IMR-90 (cell line): ENCODE data around the gene A3GALT2. TPM values are rescaled to one million over a fixed set of nuclear protein-coding genes. Genes with fewer than 3 reads are reported as not detected.

ENCODE experiments used
- ATAC-seq: fragments of 200-7000 bp; cut with Tn5 transposase; 2 replicates; pipeline ENCODE4 v1.9.1; 2020; ENCODE audit warnings: low read depth, mild to moderate bottlenecking, moderate library complexity
- BruUV-seq: library from RNA; stranded (reverse); fragments of 400-500 nt; replicated peaks from 2 replicates; lab custom pipeline; 2021; lab: Mats Ljungman, UMichigan
- CTCF ChIA-PET: fragments of 300-600 bp; formaldehyde crosslinking; extraction: SDS; loops from one replicate; lab custom pipeline; 2021; ENCODE audit warnings: antibody characterized with exemption; lab: Yijun Ruan, JAX
- POLR2A ChIA-PET: fragments of 300-600 bp; sonication (Branson Sonifier 250); formaldehyde crosslinking; loops from one replicate; lab custom pipeline; 2022; ENCODE audit warnings: antibody characterized with exemption; ENCODE audit not compliant: unreplicated experiment; lab: Charles Lee
- DNase-seq: peaks from one replicate; pipeline ENCODE4 v3.0.0; 2013
- H2AFZ ChIP-seq: replicated peaks from 2 replicates; pipeline ENCODE3; 2013; ENCODE audit warnings: low read length, mild to moderate bottlenecking; ENCODE audit not compliant: poor library complexity
- H2AK5ac ChIP-seq: 2 replicates; pipeline ENCODE4 v1.6.1; 2013; ENCODE audit warnings: low read depth, low read length, inconsistent platforms
- H2AK9ac ChIP-seq: replicated peaks from 2 replicates; pipeline ENCODE3; 2013; ENCODE audit warnings: mild to moderate bottlenecking, low read depth, low read length, moderate library complexity; ENCODE audit not compliant: poor library complexity
- H2BK120ac ChIP-seq: 2 replicates; pipeline ENCODE4 v1.6.1; 2013; ENCODE audit warnings: low read depth, low read length, inconsistent platforms
- H2BK15ac ChIP-seq: 3 replicates; pipeline ENCODE4 v1.6.1; 2013; ENCODE audit warnings: low read depth, low read length, inconsistent platforms
- H2BK20ac ChIP-seq: 2 replicates; pipeline ENCODE4 v1.6.1; 2013; ENCODE audit warnings: low read depth, mild to moderate bottlenecking, inconsistent platforms, low read length, moderate library complexity
- H2BK5ac ChIP-seq: 2 replicates; pipeline ENCODE4 v1.6.1; 2013; ENCODE audit warnings: mild to moderate bottlenecking, low read depth, low read length, inconsistent platforms; ENCODE audit not compliant: poor library complexity, severe bottlenecking
- H3K14ac ChIP-seq: replicated peaks from 2 replicates; pipeline ENCODE4 v1.6.1; 2013; ENCODE audit warnings: low read depth, low read length, inconsistent platforms
- H3K18ac ChIP-seq: 2 replicates; pipeline ENCODE4 v1.6.1; 2013; ENCODE audit warnings: low read depth, low read length, control low read depth
- H3K23ac ChIP-seq: 2 replicates; pipeline ENCODE4 v1.6.1; 2013; ENCODE audit warnings: low read depth, low read length, inconsistent platforms
- H3K27ac ChIP-seq: 2 replicates; pipeline ENCODE4 v1.5.1; 2013; ENCODE audit warnings: mild to moderate bottlenecking, control low read depth, low read length; ENCODE audit not compliant: insufficient read depth
- H3K27me3 ChIP-seq: 2 replicates; pipeline ENCODE4 v1.6.1; 2013; ENCODE audit warnings: low read length; ENCODE audit not compliant: control insufficient read depth, insufficient read depth
- H3K36me3 ChIP-seq: 2 replicates; pipeline ENCODE4 v1.6.1; 2013; ENCODE audit warnings: low read length, mixed read lengths; ENCODE audit not compliant: control insufficient read depth, insufficient read depth
- H3K4ac ChIP-seq: 2 replicates; pipeline ENCODE4 v1.6.1; 2013; ENCODE audit warnings: low read depth, low read length, inconsistent platforms
- H3K4me1 ChIP-seq: 2 replicates; pipeline ENCODE4 v1.6.1; 2013; ENCODE audit warnings: low read length, mixed read lengths; ENCODE audit not compliant: control insufficient read depth, insufficient read depth
- H3K4me2 ChIP-seq: 2 replicates; pipeline ENCODE4 v1.6.1; 2013; ENCODE audit warnings: low read depth, mild to moderate bottlenecking, control low read depth, low read length, moderate library complexity
- H3K4me3 ChIP-seq: 2 replicates; pipeline ENCODE4 v1.5.1; 2013; ENCODE audit warnings: low read depth, mild to moderate bottlenecking, control low read depth, low read length, moderate library complexity; ENCODE audit not compliant: insufficient read depth
- H3K56ac ChIP-seq: 2 replicates; pipeline ENCODE4 v1.6.1; 2013; ENCODE audit warnings: low read length, inconsistent platforms; ENCODE audit not compliant: insufficient read depth; ENCODE audit errors: extremely low read depth
- H3K79me1 ChIP-seq, 2 experiments: 2 replicates each; pipeline ENCODE4 v1.6.1; 2013; ENCODE audit warnings: low read length in 2 of 2, inconsistent platforms in 1 of 2, low read depth in 1 of 2
- H3K9ac ChIP-seq: 2 replicates; pipeline ENCODE4 v1.6.1; 2013; ENCODE audit warnings: low read depth, low read length, control low read depth
- H3K9me1 ChIP-seq: 2 replicates; pipeline ENCODE4 v1.6.1; 2013; ENCODE audit warnings: low read length, inconsistent platforms; ENCODE audit not compliant: insufficient read depth
- H3K9me3 ChIP-seq: 2 replicates; pipeline ENCODE4 v1.6.1; 2013; ENCODE audit warnings: low read length; ENCODE audit not compliant: control insufficient read depth, insufficient read depth
- H4K20me1 ChIP-seq: 2 replicates; pipeline ENCODE4 v1.6.1; 2013; ENCODE audit warnings: low read length, inconsistent platforms; ENCODE audit not compliant: insufficient read depth
- H4K5ac ChIP-seq: 2 replicates; pipeline ENCODE4 v1.6.1; 2013; ENCODE audit warnings: mild to moderate bottlenecking, low read depth, low read length, control low read depth
- H4K8ac ChIP-seq, 2 experiments: 2 replicates each; pipeline ENCODE4 v1.6.1; 2013; ENCODE audit warnings: low read depth in 2 of 2, low read length in 2 of 2, control low read depth in 1 of 2, inconsistent platforms in 1 of 2
- H4K91ac ChIP-seq: 2 replicates; pipeline ENCODE4 v1.6.1; 2013; ENCODE audit warnings: low read depth, low read length, inconsistent platforms; ENCODE audit not compliant: insufficient read depth
- CEBPB ChIP-seq: IDR thresholded peaks from 2 replicates; pipeline ENCODE4 v1.6.1; 2012; ENCODE audit warnings: low read depth, low read length, improper control_type of control experiment
- FOS ChIP-seq: fragments of 150-350 bp; IDR thresholded peaks from 2 replicates; pipeline ENCODE4 v1.6.1; 2016; ENCODE audit warnings: low read depth, low read length
- MAFK ChIP-seq: IDR thresholded peaks from 2 replicates; pipeline ENCODE4 v1.6.1; 2012; ENCODE audit warnings: low read depth, low read length, improper control_type of control experiment
- MAZ ChIP-seq: IDR thresholded peaks from 2 replicates; pipeline ENCODE4 v1.6.1; 2012; ENCODE audit warnings: low read depth, mild to moderate bottlenecking, low read length, improper control_type of control experiment, moderate library complexity, borderline replicate concordance
- MXI1 ChIP-seq: IDR thresholded peaks from 2 replicates; pipeline ENCODE4 v1.6.1; 2012; ENCODE audit warnings: low read depth, mild to moderate bottlenecking, low read length, moderate library complexity, borderline replicate concordance
- NFE2L2 ChIP-seq: fragments of 150-350 bp; IDR thresholded peaks from 2 replicates; pipeline ENCODE4 v1.6.1; 2016; ENCODE audit warnings: low read depth, mild to moderate bottlenecking, low read length
- POLR2A ChIP-seq: IDR thresholded peaks from 2 replicates; pipeline ENCODE4 v1.6.1; 2012; ENCODE audit warnings: mild to moderate bottlenecking, low read depth, low read length
- RAD21 ChIP-seq: IDR thresholded peaks from 2 replicates; pipeline ENCODE4 v1.6.1; 2012; ENCODE audit warnings: low read length, improper control_type of control experiment
- RCOR1 ChIP-seq: IDR thresholded peaks from 2 replicates; pipeline ENCODE4 v1.6.1; 2012; ENCODE audit warnings: mild to moderate bottlenecking, low read length, improper control_type of control experiment; ENCODE audit not compliant: insufficient replicate concordance
- SMC3 ChIP-seq: fragments of 150-350 bp; IDR thresholded peaks from 2 replicates; pipeline ENCODE4 v1.6.1; 2016; ENCODE audit warnings: low read depth, mild to moderate bottlenecking, antibody characterized with exemption, low read length, moderate library complexity
- WGBS, 2 experiments: methylation state at CpG; one replicate each; pipeline versions ENCODE4 v1.1.5 to v1.1.7; 2013; ENCODE audit warnings: missing lambda C conversion rate in 2 of 2; ENCODE audit not compliant: insufficient read length in 1 of 2; ENCODE audit errors: extremely low coverage in 2 of 2; 5-methylcytosine and 5-hydroxymethylcytosine counted together
- dilution Hi-C: fragments of 300-500 bp; cut with HindIII; formaldehyde crosslinking; loops from one replicate; pipeline ENCODE4 v1.14.3; 2018; ENCODE audit warnings: low sequenced_read_pairs; ENCODE audit not compliant: unreplicated experiment
- in situ Hi-C: fragments of 300-500 bp; cut with MboI; formaldehyde crosslinking; loops from 3 replicates; pipeline ENCODE4 v1.14.3; 2019; ENCODE audit warnings: low sequenced_read_pairs, inconsistent platforms, mixed read lengths
- intact Hi-C: fragments of 100-400 bp; cut with micrococcal nuclease; formaldehyde crosslinking; loops from 2 replicates; pipeline ENCODE4 v1.10.0; 2022
- polyA plus RNA-seq, 3 experiments: library from polyadenylated mRNA; depleted of rRNA; stranded (reverse); fragments of >200 nt; gene quantifications; 2 replicates each; pipeline ENCODE4 v1.2.3, GENCODE V29; 2012; ENCODE audit warnings: low replicate concordance in 1 of 3
- total RNA-seq: library from RNA; depleted of rRNA; stranded (reverse); fragments of >200 nt; gene quantifications from 2 replicates; pipeline ENCODE4 v1.2.3, GENCODE V29; 2012
- TF ChIP-seq, protein P1 (sequence below): fragments of 150-350 bp; IDR thresholded peaks from 2 replicates; pipeline ENCODE4 v1.6.1; 2017; ENCODE audit warnings: mild to moderate bottlenecking, antibody characterized with exemption, low read length, low read depth

The A3GALT2 gene
- total and polyA plus RNA-seq, 2 of the 4 experiments (the other 2 are of a cell fraction): not detected

GRCh38 chr1:33358795-33359503 lies 38.1 kb upstream of the A3GALT2 start:
- H3K9me1 ChIP-seq: peaks cover 3% of the 10 kb centered on the region; the same call in 1 of the 2 replicates
- H2BK20ac ChIP-seq: no peak overlapping the region
- dilution Hi-C loops (no loop called here), in situ Hi-C loops (no loop called here), intact Hi-C loops (no loop called here)
- H2BK120ac ChIP-seq: no peak overlapping the region
- H3K18ac ChIP-seq: no peak overlapping the region
- H3K9ac ChIP-seq: no peak overlapping the region
- no peak overlapping the region for H3K4me3 ChIP-seq
- H3K4me2 ChIP-seq: no peak overlapping the region
- POLR2A ChIA-PET: no interaction called here
- H3K9me3 ChIP-seq: no peaks in the 10 kb centered on the region
- peaks cover 8% of the 10 kb centered on the region; the same call in 1 of the 2 replicates for H3K4me1 ChIP-seq
- H3K27me3 ChIP-seq: no peaks in the 10 kb centered on the region
- H2AK5ac ChIP-seq: no peak overlapping the region
- no peak overlapping the region for H3K23ac ChIP-seq
- no peak overlapping the region for H4K91ac ChIP-seq
- no peak overlapping the region for H4K8ac ChIP-seq
- no peak overlapping the region for H3K56ac ChIP-seq
- no peak overlapping the region for H2AK9ac ChIP-seq
- H3K36me3 ChIP-seq: peaks cover 14% of the 10 kb centered on the region
- no peak overlapping the region for H3K27ac ChIP-seq
- H3K4ac ChIP-seq: no peak overlapping the region
- no peak overlapping the region for H2AFZ ChIP-seq
- H3K79me1 ChIP-seq: no peaks in the 10 kb centered on the region
- no peaks in the 10 kb centered on the region for H4K20me1 ChIP-seq
- CTCF ChIA-PET: interaction anchor here (1.0 kb wide), 1 partner anchor 97 kb away, joined by 3 read pairs; no protein-coding TSS in a partner anchor
- ATAC-seq (no peak), DNase-seq (no peak)
- no peak overlapping the region for H2BK15ac ChIP-seq
- no TSS peak for BruUV-seq
- no CpG with 5 or more reads among the region's 3 CpGs for WGBS, 2 experiments
- no peak for TF ChIP-seq CEBPB
- no peak for TF ChIP-seq RAD21
- no peak for TF ChIP-seq POLR2A
- TF ChIP-seq, protein P1, sequence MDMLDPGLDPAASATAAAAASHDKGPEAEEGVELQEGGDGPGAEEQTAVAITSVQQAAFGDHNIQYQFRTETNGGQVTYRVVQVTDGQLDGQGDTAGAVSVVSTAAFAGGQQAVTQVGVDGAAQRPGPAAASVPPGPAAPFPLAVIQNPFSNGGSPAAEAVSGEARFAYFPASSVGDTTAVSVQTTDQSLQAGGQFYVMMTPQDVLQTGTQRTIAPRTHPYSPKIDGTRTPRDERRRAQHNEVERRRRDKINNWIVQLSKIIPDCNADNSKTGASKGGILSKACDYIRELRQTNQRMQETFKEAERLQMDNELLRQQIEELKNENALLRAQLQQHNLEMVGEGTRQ: no peak
- no peak for TF ChIP-seq NFE2L2
- no peak for TF ChIP-seq MXI1
- TF ChIP-seq SMC3: no peak
- no peak for TF ChIP-seq FOS
- no peak for TF ChIP-seq MAZ
- no peak for TF ChIP-seq RCOR1
- no peak for TF ChIP-seq MAFK
- H3K14ac ChIP-seq: no peak overlapping the region
- H4K5ac ChIP-seq: no peak overlapping the region
- H2BK5ac ChIP-seq: no peak overlapping the region
